ENCODE data around the gene NCKAP5. TPM values are rescaled to one million over a fixed set of nuclear protein-coding genes. Genes with fewer than 3 reads are reported as not detected.
A peak's percentile ranks its signal among the peaks of the same experiment; 100 is the strongest.

NCKAP5 gene
- total and polyA plus RNA-seq, 7 experiments from 2014 or later: 0.12 TPM; not detected in 6

GRCh38 chr2:132958887-132959286, 609.4 kb downstream of the NCKAP5 start:
- no peak overlapping the region for H3K4me3 Mint-ChIP-seq
- H3K9me3 ChIP-seq (ENCODE audit: control insufficient read depth in 2 of 3, low read length in 3 of 3): no peaks in the 10 kb centered on the region
- CTCF ChIA-PET: no interaction called here
- DNase-seq (no peak), ATAC-seq (no peak)
- peaks cover 0 to 17% (median 6%) of the 10 kb centered on the region in 11 donors for H3K9me3 Mint-ChIP-seq
- no peaks in the 10 kb centered on the region for H3K4me1 ChIP-seq (ENCODE audit: control insufficient read depth in 2 of 2, insufficient read depth in 2 of 2, low read length in 2 of 2)
- no peaks in the 10 kb centered on the region for H3K36me3 ChIP-seq (ENCODE audit: control insufficient read depth in 2 of 3, insufficient read depth in 3 of 3, low read length in 3 of 3)
- no peak overlapping the region for H3K4me3 ChIP-seq (ENCODE audit: low read length)
- H3K4me1 Mint-ChIP-seq: no peaks in the 10 kb centered on the region
- no peak overlapping the region for H3K27ac Mint-ChIP-seq
- H3K36me3 Mint-ChIP-seq: no peaks in the 10 kb centered on the region
- POLR2A ChIA-PET: no interaction called here
- intact Hi-C loops (cut with micrococcal nuclease): no loop called here
- H3K27ac ChIP-seq (ENCODE audit: low read depth, low read length): no peak overlapping the region
- H3K27me3 ChIP-seq (ENCODE audit: control insufficient read depth in 2 of 2, insufficient read depth in 2 of 2, low read length in 2 of 2): no peaks in the 10 kb centered on the region
- H3K27me3 Mint-ChIP-seq: peaks cover 0 to 5% (median 0%) of the 10 kb centered on the region in 5 donors

GRCh38 chr2:132955871-132956615, 612.2 kb downstream of the NCKAP5 start:
- ChIA-PET POLR2A (no interaction called here), CTCF (no interaction called here)
- Mint-ChIP-seq H3K4me1 (peaks cover 0 to 3% (median 0%) of the 10 kb centered on the region in 7 donors), H3K9me3 (peaks cover 0 to 17% (median 6%) of the 10 kb centered on the region in 11 donors), H3K36me3 (no peaks in the 10 kb centered on the region), H3K4me3 (peak overlapping the region in 1 of 10 donors; percentile 1), H3K27ac (no peak overlapping the region), H3K27me3 (no peaks in the 10 kb centered on the region)
- H3K9me3 ChIP-seq (ENCODE audit: control insufficient read depth in 2 of 3, low read length in 3 of 3): no peaks in the 10 kb centered on the region
- no peak overlapping the region for H3K27ac ChIP-seq (ENCODE audit: low read depth, low read length)
- intact Hi-C loops (cut with micrococcal nuclease): no loop called here
- no peaks in the 10 kb centered on the region for H3K27me3 ChIP-seq (ENCODE audit: control insufficient read depth in 2 of 2, insufficient read depth in 2 of 2, low read length in 2 of 2)
- no peak for DNase-seq
- no peaks in the 10 kb centered on the region for H3K36me3 ChIP-seq (ENCODE audit: control insufficient read depth in 2 of 3, insufficient read depth in 3 of 3, low read length in 3 of 3)
- no peak overlapping the region for H3K4me3 ChIP-seq (ENCODE audit: low read length)
- ATAC-seq: no peak
- H3K4me1 ChIP-seq (ENCODE audit: control insufficient read depth in 2 of 2, insufficient read depth in 2 of 2, low read length in 2 of 2): no peaks in the 10 kb centered on the region

- Mint-ChIP-seq H3K27ac (no peak overlapping the region), H3K9me3 (peaks cover 0 to 17% (median 6%) of the 10 kb centered on the region in 11 donors), H3K36me3 (no peaks in the 10 kb centered on the region), H3K27me3 (peaks cover 0 to 1% (median 0%) of the 10 kb centered on the region in 5 donors), H3K4me3 (no peak overlapping the region), H3K4me1 (peaks cover 0 to 9% (median 0%) of the 10 kb centered on the region in 7 donors)
- Histone ChIP-seq H3K27me3 (ENCODE audit: control insufficient read depth in 2 of 2, insufficient read depth in 2 of 2, low read length in 2 of 2) (no peaks in the 10 kb centered on the region), H3K36me3 (ENCODE audit: control insufficient read depth in 2 of 3, insufficient read depth in 3 of 3, low read length in 3 of 3) (no peaks in the 10 kb centered on the region), H3K9me3 (ENCODE audit: control insufficient read depth in 2 of 3, low read length in 3 of 3) (no peaks in the 10 kb centered on the region), H3K27ac (ENCODE audit: low read depth, low read length) (no peak overlapping the region), H3K4me3 (ENCODE audit: low read length) (no peak overlapping the region), H3K4me1 (ENCODE audit: control insufficient read depth in 2 of 2, insufficient read depth in 2 of 2, low read length in 2 of 2) (no peaks in the 10 kb centered on the region)
- CTCF ChIA-PET: no interaction called here
- intact Hi-C loops (cut with micrococcal nuclease): no loop called here
- DNase-seq: no peak
- no peak for ATAC-seq
- POLR2A ChIA-PET: no interaction called here
Measured at GRCh38 chr2:132953771-132954170, 614.5 kb downstream of the NCKAP5 start.

GRCh38 chr2:132951008-132951714, 617.1 kb downstream of the NCKAP5 start:
- ATAC-seq (no peak), DNase-seq (no peak)
- Mint-ChIP-seq H3K27ac (peak overlapping the region in 1 of 9 donors; percentile 48), H3K27me3 (peaks cover 0 to 3% (median 0%) of the 10 kb centered on the region in 5 donors), H3K4me1 (peaks cover 0 to 9% (median 0%) of the 10 kb centered on the region in 7 donors), H3K9me3 (peaks cover 0 to 5% (median 0%) of the 10 kb centered on the region in 11 donors), H3K4me3 (peak overlapping the region in 1 of 10 donors; percentile 48), H3K36me3 (no peaks in the 10 kb centered on the region)
- no peaks in the 10 kb centered on the region for H3K4me1 ChIP-seq (ENCODE audit: control insufficient read depth in 2 of 2, insufficient read depth in 2 of 2, low read length in 2 of 2)
- H3K27me3 ChIP-seq (ENCODE audit: control insufficient read depth in 2 of 2, insufficient read depth in 2 of 2, low read length in 2 of 2): no peaks in the 10 kb centered on the region
- ChIA-PET CTCF (no interaction called here), POLR2A (no interaction called here)
- intact Hi-C loops (cut with micrococcal nuclease): no loop called here
- H3K27ac ChIP-seq (ENCODE audit: low read depth, low read length): no peak overlapping the region
- no peaks in the 10 kb centered on the region for H3K36me3 ChIP-seq (ENCODE audit: control insufficient read depth in 2 of 3, insufficient read depth in 3 of 3, low read length in 3 of 3)
- H3K9me3 ChIP-seq (ENCODE audit: control insufficient read depth in 2 of 3, low read length in 3 of 3): no peaks in the 10 kb centered on the region
- H3K4me3 ChIP-seq (ENCODE audit: low read length): no peak overlapping the region

- Histone ChIP-seq H3K4me3 (ENCODE audit: low read length) (no peak overlapping the region), H3K9me3 (ENCODE audit: control insufficient read depth in 2 of 3, low read length in 3 of 3) (no peaks in the 10 kb centered on the region), H3K27ac (ENCODE audit: low read depth, low read length) (no peak overlapping the region), H3K27me3 (ENCODE audit: control insufficient read depth in 2 of 2, insufficient read depth in 2 of 2, low read length in 2 of 2) (no peaks in the 10 kb centered on the region), H3K36me3 (ENCODE audit: control insufficient read depth in 2 of 3, insufficient read depth in 3 of 3, low read length in 3 of 3) (no peaks in the 10 kb centered on the region), H3K4me1 (ENCODE audit: control insufficient read depth in 2 of 2, insufficient read depth in 2 of 2, low read length in 2 of 2) (no peaks in the 10 kb centered on the region)
- DNase-seq: no peak
- Mint-ChIP-seq H3K4me3 (no peak overlapping the region), H3K4me1 (peaks cover 0 to 9% (median 0%) of the 10 kb centered on the region in 7 donors), H3K27ac (no peak overlapping the region), H3K9me3 (peaks cover 0 to 8% (median 0%) of the 10 kb centered on the region in 11 donors), H3K27me3 (peaks cover 0 to 3% (median 0%) of the 10 kb centered on the region in 5 donors), H3K36me3 (no peaks in the 10 kb centered on the region)
- ATAC-seq: no peak
- ChIA-PET POLR2A (no interaction called here), CTCF (no interaction called here)
- intact Hi-C loops (cut with micrococcal nuclease): no loop called here
Measured at GRCh38 chr2:132949108-132949507, 619.2 kb downstream of the NCKAP5 start.

- Mint-ChIP-seq H3K9me3 (peaks cover 0 to 16% (median 1%) of the 10 kb centered on the region in 11 donors), H3K4me3 (no peak overlapping the region), H3K36me3 (no peaks in the 10 kb centered on the region), H3K27me3 (peaks cover 0 to 3% (median 0%) of the 10 kb centered on the region in 5 donors), H3K4me1 (peaks cover 0 to 9% (median 0%) of the 10 kb centered on the region in 7 donors), H3K27ac (no peak overlapping the region)
- Histone ChIP-seq H3K9me3 (ENCODE audit: control insufficient read depth in 2 of 3, low read length in 3 of 3) (no peaks in the 10 kb centered on the region), H3K36me3 (ENCODE audit: control insufficient read depth in 2 of 3, insufficient read depth in 3 of 3, low read length in 3 of 3) (no peaks in the 10 kb centered on the region), H3K4me1 (ENCODE audit: control insufficient read depth in 2 of 2, insufficient read depth in 2 of 2, low read length in 2 of 2) (no peaks in the 10 kb centered on the region), H3K27ac (ENCODE audit: low read depth, low read length) (no peak overlapping the region), H3K4me3 (ENCODE audit: low read length) (no peak overlapping the region), H3K27me3 (ENCODE audit: control insufficient read depth in 2 of 2, insufficient read depth in 2 of 2, low read length in 2 of 2) (no peaks in the 10 kb centered on the region)
- ATAC-seq (no peak), DNase-seq (no peak)
- intact Hi-C loops (cut with micrococcal nuclease): no loop called here
- ChIA-PET CTCF (no interaction called here), POLR2A (no interaction called here)
Measured at GRCh38 chr2:132948211-132948610, 620.1 kb downstream of the NCKAP5 start.

Data from naive thymus-derived CD4-positive, alpha-beta T cell (primary cell).